Heart right ventricle (tissue), 16 donors: ENCODE data around the gene CENPL. TPM values are rescaled to one million over a fixed set of nuclear protein-coding genes. Genes with fewer than 3 reads are reported as not detected.
"Not testable (repeated sequence)": the region's sequence is repeated elsewhere in the genome, so short reads cannot be mapped to it uniquely, and the experiment has no call there.

Source experiments
- ATAC-seq, 8 donors: fragments of 200-7000 bp; cut with Tn5 transposase; one replicate each; pipeline ENCODE4 v1.9.1; 2020; ENCODE audit warnings: mild to moderate bottlenecking in 8 of 8, moderate library complexity in 8 of 8, moderate number of reproducible peaks in 1 of 8
- DNase-seq, 2 donors: peaks; one replicate each; pipeline ENCODE4 v3.0.0-alpha.2; 2020
- H3K27ac ChIP-seq, 10 donors: fragments of 200-600 bp; sonication (generic) in 2 of 10; one replicate each; pipeline versions ENCODE4 v1.5.0 to v1.8.0; 2020 to 2022; ENCODE audit warnings: mild to moderate bottlenecking in 3 of 10
- H3K27me3 ChIP-seq, 7 donors: fragments of 200-600 bp; one replicate each; pipeline ENCODE4 v1.8.0; 2021 to 2022; ENCODE audit warnings: mild to moderate bottlenecking in 2 of 7
- H3K36me3 ChIP-seq, 9 donors: fragments of 200-600 bp; sonication (generic) in 1 of 9; one replicate each; pipeline versions ENCODE4 v1.5.0 to v1.8.0; 2020 to 2022; ENCODE audit warnings: mild to moderate bottlenecking in 2 of 9
- H3K4me1 ChIP-seq, 9 donors: fragments of 200-600 bp; sonication (generic) in 1 of 9; one replicate each; pipeline versions ENCODE4 v1.5.0 to v1.8.0; 2020 to 2022; ENCODE audit warnings: mild to moderate bottlenecking in 4 of 9
- H3K4me3 ChIP-seq, 10 donors: fragments of 200-600 bp; sonication (generic) in 2 of 10; one replicate each; pipeline versions ENCODE4 v1.5.0 to v1.8.0; 2020 to 2022; ENCODE audit warnings: mild to moderate bottlenecking in 7 of 10, moderate library complexity in 2 of 10
- H3K9me3 ChIP-seq, 11 donors: fragments of 200-600 bp in 10 of 11; sonication (generic) in 2 of 11; one replicate each; pipeline versions ENCODE4 v1.5.0 to v1.8.0; 2013 to 2022; ENCODE audit warnings: mild to moderate bottlenecking in 2 of 11, control low read depth in 1 of 11, moderate library complexity in 1 of 11
- WGBS, 2 donors: extraction: QIAGEN DNeasy Blood & Tissue Kit; methylation state at CpG; one replicate each; pipeline ENCODE4 v1.1.7; 2013; ENCODE audit warnings: inconsistent platforms in 1 of 2; 5-methylcytosine and 5-hydroxymethylcytosine counted together
- intact Hi-C, 10 donors: fragments of 100-400 bp; cut with DNase I; formaldehyde crosslinking; loops; one replicate each; pipeline versions ENCODE4 v1.11.1 to v1.14.2; 2022
- polyA plus RNA-seq, 2 donors: library from polyadenylated mRNA; stranded (reverse); fragments of 200-250 nt; gene quantifications; one replicate each; pipeline ENCODE4 v1.2.3, GENCODE V29; 2013
- total RNA-seq, 10 donors: library from RNA; stranded (reverse); fragmentation: NEBNext Ultra II Directional in 3 of 10; extraction: Animal tissue kit (Norgen Biotek cat#: 25700) in 3 of 10; gene quantifications; one replicate each; pipeline versions ENCODE4 v1.2.1 to v1.2.4, GENCODE V29; 2021 to 2023
- TF ChIP-seq, protein P1 (sequence below), 9 donors: fragments of 200-600 bp; sonication (generic) in 2 of 9; IDR thresholded peaks; one replicate each; pipeline versions ENCODE4 v1.5.0 to v1.8.0; 2021 to 2022; ENCODE audit warnings: antibody characterized with exemption in 9 of 9, mild to moderate bottlenecking in 5 of 9, moderate library complexity in 1 of 9
- donor health status: Arrhythmogenic right ventricular cardiomyopathy.
- donor health status: ischemic (EF 13 %, LVEDD 7.1; RV severe dilation, severe dysfunction).
- donor health status: healthy with polysubstance abuse.
- donor health status: DM: no; HTN: yes; CAD: no.
- donor health status: DM: no; HTN: no; CAD: no.
- donor health status: ischemic (EF 25% LVEDD 6.9; RV normal size, moderate dysfunction).
- donor health status: ischemic (EF 25% LVEDD 5.7; RV mildly dilated, moderate dysfunction).
- donor health status: healthy.
- donor health status: DM: yes; HTN: yes; CAD: no.
- donor health status: Ischemic cardiomyopathy.
- donor health status: ischemic (EF 35%, LVEDD 5.7; RV mildly dilated, moderate dysfunction).
- donor health status: nonischemic (EF 11% LVEDD 7.7; RV severe dilation, severe dysfunction).
- donor health status: DM: yes; HTN: yes; CAD: no.
- donor health status: PGD.
- donor health status: ischemic (EF 29% LVEDD 5.4; RV normal size, mild dysfunction).
- donor health status: nonischemic (EF 23%, LVEDD 6.1; RV moderate dilation, normal function).

The CENPL gene
- total and polyA plus RNA-seq, 12 donors = 1.7 to 7.0 (median 3.5) TPM

DNA sequence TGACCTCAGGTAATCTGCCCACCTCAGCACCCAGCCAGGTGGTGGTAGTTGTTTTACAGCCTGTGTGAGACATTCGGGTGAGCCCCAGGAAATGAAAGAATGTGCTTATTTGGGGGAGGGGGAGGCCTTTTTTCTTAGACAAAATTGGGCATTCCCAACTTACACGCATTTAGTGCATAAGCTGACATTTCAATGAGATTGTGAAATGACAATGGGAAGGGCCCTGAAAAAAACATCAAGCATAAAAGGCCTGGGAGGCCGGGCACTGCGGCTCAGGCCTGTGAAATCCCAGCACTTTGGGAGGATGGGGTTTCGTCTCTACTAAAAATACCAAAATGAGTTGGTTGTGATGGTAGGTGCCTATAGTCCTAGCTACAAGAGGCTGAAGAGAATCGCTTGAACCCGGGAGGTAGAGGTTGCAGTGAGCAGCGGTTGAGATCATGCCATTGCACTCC is 38.1 kb upstream of the CENPL start:
- intact Hi-C loops = loop anchor here in 1 of 10 donors (10.0 kb wide), 1 partner anchor 292 kb away; the partner anchor contains the start of gene RABGAP1L
- Histone ChIP-seq H3K4me3 (no peak overlapping the region), H3K36me3 (peaks cover 0 to 93% (median 61%) of the 10 kb centered on the region in 9 donors), H3K27ac (no peak overlapping the region), H3K4me1 (peaks cover 4 to 34% (median 28%) of the 10 kb centered on the region in 9 donors), H3K27me3 (no peaks in the 10 kb centered on the region), H3K9me3 (no peaks in the 10 kb centered on the region)
- 69 to 75% methylated on average over 8 of the region's 8 CpGs for WGBS, 2 donors
- DNase-seq (no peak), ATAC-seq (no peak)
- TF ChIP-seq, protein P1, sequence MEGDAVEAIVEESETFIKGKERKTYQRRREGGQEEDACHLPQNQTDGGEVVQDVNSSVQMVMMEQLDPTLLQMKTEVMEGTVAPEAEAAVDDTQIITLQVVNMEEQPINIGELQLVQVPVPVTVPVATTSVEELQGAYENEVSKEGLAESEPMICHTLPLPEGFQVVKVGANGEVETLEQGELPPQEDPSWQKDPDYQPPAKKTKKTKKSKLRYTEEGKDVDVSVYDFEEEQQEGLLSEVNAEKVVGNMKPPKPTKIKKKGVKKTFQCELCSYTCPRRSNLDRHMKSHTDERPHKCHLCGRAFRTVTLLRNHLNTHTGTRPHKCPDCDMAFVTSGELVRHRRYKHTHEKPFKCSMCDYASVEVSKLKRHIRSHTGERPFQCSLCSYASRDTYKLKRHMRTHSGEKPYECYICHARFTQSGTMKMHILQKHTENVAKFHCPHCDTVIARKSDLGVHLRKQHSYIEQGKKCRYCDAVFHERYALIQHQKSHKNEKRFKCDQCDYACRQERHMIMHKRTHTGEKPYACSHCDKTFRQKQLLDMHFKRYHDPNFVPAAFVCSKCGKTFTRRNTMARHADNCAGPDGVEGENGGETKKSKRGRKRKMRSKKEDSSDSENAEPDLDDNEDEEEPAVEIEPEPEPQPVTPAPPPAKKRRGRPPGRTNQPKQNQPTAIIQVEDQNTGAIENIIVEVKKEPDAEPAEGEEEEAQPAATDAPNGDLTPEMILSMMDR (IDR thresholded peaks at IDR 0.05) = no peak

DNA sequence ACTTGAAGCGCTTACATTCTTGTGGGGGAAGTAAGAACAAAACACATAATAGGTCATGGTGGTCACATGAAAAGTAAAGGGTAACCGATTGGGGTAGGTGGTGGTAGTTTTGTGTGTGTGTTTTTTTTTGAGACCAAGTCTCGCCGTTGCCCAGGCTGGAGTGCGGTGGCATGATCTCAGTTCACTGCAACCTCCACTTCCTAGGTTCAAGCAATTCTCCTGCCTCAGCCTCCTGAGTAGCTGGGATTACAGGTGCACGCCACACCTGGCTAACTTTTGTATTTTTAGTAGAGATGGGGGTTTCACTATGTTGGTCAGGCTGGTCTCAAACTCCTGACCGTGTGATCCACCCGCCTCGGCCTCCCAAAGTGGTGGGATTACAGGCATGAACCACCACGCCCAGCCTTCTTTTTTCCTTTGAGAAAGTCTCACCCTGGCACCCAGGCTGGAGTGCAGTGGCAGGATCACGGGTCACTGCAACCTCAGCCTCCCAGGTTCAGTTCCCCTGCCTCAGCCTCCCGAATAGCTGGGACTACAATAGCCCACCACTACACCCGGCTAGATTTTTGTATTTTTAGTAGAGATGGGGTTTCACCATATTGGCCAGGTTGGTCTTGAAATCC is 37.6 kb upstream of the CENPL start:
- intact Hi-C loops = loop anchor here in 1 of 10 donors (10.0 kb wide), 1 partner anchor 293 kb away; the partner anchor contains the start of gene RABGAP1L
- 84 to 87% methylated on average over 13 of the region's 13 CpGs for WGBS, 2 donors
- peak in 1 of 8 donors; percentile 5 for ATAC-seq

DNA sequence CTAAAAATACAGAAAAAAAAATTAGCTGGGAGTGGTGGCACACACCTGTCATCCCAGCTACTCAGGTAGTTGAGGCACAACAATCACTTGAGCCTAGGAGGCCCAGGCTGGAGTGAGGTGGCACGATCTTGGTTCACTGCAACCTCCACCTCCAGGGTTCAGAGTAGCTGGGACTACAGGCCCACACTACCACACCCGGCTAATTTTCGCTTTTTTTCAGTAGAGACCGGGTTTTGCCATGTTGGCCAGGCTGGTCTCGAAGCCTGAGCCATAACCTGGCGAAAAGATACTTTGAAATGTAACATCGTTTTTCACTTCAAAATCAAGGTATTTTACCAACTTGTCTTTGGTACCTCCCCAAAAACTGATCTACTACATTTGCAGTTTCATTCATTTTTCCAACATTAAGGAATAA is 37.1 kb upstream of the CENPL start:
- no peaks in the 10 kb centered on the region for H3K27me3 ChIP-seq
- intact Hi-C loops = loop anchor here in 1 of 10 donors (10.0 kb wide), 1 partner anchor 293 kb away; the partner anchor contains the start of gene RABGAP1L
- peaks cover 0 to 100% (median 62%) of the 10 kb centered on the region in 9 donors for H3K36me3 ChIP-seq
- no peak overlapping the region for H3K27ac ChIP-seq
- no peak for DNase-seq
- H3K9me3 ChIP-seq = no peaks in the 10 kb centered on the region
- no peak overlapping the region for H3K4me3 ChIP-seq
- ATAC-seq = peak in 1 of 8 donors; percentile 8
- WGBS, 2 donors = 94 to 95% methylated on average over 7 of the region's 7 CpGs
- TF ChIP-seq, protein P1 (IDR thresholded peaks at IDR 0.05) = no peak
- H3K4me1 ChIP-seq = peaks cover 4 to 29% (median 21%) of the 10 kb centered on the region in 9 donors

More for the DNA sequence above, 37.6 kb upstream of the CENPL start:
- not testable (repeated sequence) for H3K27me3 ChIP-seq, DNase-seq, H3K4me3 ChIP-seq, H3K27ac ChIP-seq, H3K9me3 ChIP-seq
- peaks cover 4 to 34% (median 26%) of the 10 kb centered on the region in 9 donors for H3K4me1 ChIP-seq
- peaks cover 0 to 99% (median 64%) of the 10 kb centered on the region in 9 donors for H3K36me3 ChIP-seq

DNA sequence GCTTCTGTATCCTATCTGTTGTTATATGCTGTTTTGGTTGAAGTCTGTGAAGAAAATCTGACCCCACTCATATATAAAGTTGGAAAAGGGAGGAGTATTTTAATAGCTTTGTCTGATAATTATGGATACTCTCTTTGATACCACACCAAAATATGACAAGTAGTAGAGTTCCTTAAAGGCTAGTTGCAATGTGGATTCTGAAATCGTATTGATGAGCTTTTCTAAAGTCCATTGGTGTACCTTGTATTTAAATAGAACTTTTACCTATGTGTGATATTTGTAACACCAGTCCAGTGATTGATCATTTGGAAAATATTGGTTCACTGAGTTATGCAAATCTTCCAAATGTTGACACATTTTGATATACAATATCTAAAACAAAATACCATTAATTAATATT is 35.4 kb upstream of the CENPL start:
- 94 to 100% methylated on average over 1 of the region's 1 CpG for whole genome bisulfite sequencing, 2 donors
- Histone ChIP-seq H3K27me3 (no peaks in the 10 kb centered on the region), H3K4me1 (peaks cover 0 to 12% (median 5%) of the 10 kb centered on the region in 9 donors), H3K36me3 (peaks cover 0 to 100% (median 48%) of the 10 kb centered on the region in 9 donors), H3K9me3 (no peaks in the 10 kb centered on the region), H3K27ac (no peak overlapping the region), H3K4me3 (no peak overlapping the region)
- intact Hi-C loops = loop anchor here in 1 of 10 donors (10.0 kb wide), 1 partner anchor 295 kb away; the partner anchor contains the start of gene RABGAP1L
- ATAC-seq (no peak), DNase-seq (no peak)
- TF ChIP-seq, protein P1 (IDR thresholded peaks at IDR 0.05) = no peak

DNA sequence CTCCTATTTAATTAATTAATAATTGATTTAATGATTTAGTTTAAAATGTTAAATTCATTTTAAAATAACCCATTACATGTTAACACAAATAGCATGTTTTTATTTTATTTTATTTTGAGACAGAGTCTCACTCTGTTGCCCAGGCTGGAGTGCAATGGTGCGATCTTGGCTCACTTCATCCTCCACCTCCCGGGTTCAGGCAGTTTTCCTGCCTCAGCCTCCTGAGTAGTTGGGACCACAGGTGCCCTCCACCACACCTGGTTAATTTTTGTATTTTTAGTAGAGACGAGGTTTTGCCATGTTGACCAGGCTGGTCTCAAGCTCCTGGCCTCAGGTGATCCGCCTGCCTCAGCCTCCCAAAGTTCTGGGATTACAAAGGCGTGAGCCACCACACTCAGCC is 34.9 kb upstream of the CENPL start:
- H3K27ac ChIP-seq, H3K9me3 ChIP-seq, H3K27me3 ChIP-seq, H3K4me1 ChIP-seq, DNase-seq, H3K4me3 ChIP-seq, ATAC-seq, intact Hi-C loops: not testable (repeated sequence)
- peaks cover 0 to 100% (median 43%) of the 10 kb centered on the region in 9 donors for H3K36me3 ChIP-seq
- WGBS, 2 donors = 94 to 99% methylated on average over 5 of the region's 5 CpGs
